RKO (cell line): Measurements from ENCODE around the gene NDUFC2.
A peak's percentile ranks its signal among the peaks of the same experiment; 100 is the strongest.
"Not testable (repeated sequence)": the region's sequence is repeated elsewhere in the genome, so short reads cannot be mapped to it uniquely, and the experiment has no call there.

Experiments
- DNase-seq: peaks from one replicate; pipeline ENCODE4 v3.0.0-alpha.2; 2016; ENCODE audit warnings: low spot score

Gene NDUFC2

GRCh38 chr11:78080084-78080817 is 589 bp upstream of the NDUFC2 start:
- no peak for DNase-seq

GRCh38 chr11:78078218-78079167 is 1.2 kb downstream of the NDUFC2 start:
- DNase-seq, result peak; percentile 47

- not testable (repeated sequence) for DNase-seq
Measured at GRCh38 chr11:78077592-78077991, 2.1 kb downstream of the NDUFC2 start.

- DNase-seq, result no peak
Measured at GRCh38 chr11:78076733-78077403, 2.8 kb downstream of the NDUFC2 start.

- no peak for DNase-seq
Measured at GRCh38 chr11:78074756-78075155, 4.9 kb downstream of the NDUFC2 start.

- DNase-seq, result no peak
Measured at GRCh38 chr11:78072455-78072854, 7.2 kb downstream of the NDUFC2 start.

- DNase-seq, result no peak
Measured at GRCh38 chr11:78071717-78072116, 7.9 kb downstream of the NDUFC2 start.

GRCh38 chr11:78070621-78071020 is 9.0 kb downstream of the NDUFC2 start:
- no peak for DNase-seq

GRCh38 chr11:78069465-78069864 is 10.2 kb downstream of the NDUFC2 start:
- DNase-seq, result no peak

GRCh38 chr11:78067704-78068103 is 12.0 kb downstream of the NDUFC2 start:
- DNase-seq, result no peak

- DNase-seq, result no peak
Measured at GRCh38 chr11:78066471-78066870, 13.2 kb downstream of the NDUFC2 start.

GRCh38 chr11:78065203-78065602 is 14.5 kb downstream of the NDUFC2 start:
- DNase-seq, result no peak

- no peak for DNase-seq
Measured at GRCh38 chr11:78063440-78064181, 16.1 kb downstream of the NDUFC2 start, which contains the start of gene THRSP. THRSP (plus strand) TSS chr11:78063861; CDS start chr11:78063882, 21 bp downstream.

- no peak for DNase-seq
Measured at GRCh38 chr11:78062671-78063070, 17.0 kb downstream of the NDUFC2 start.

- no peak for DNase-seq
Measured at GRCh38 chr11:78061921-78062311, 17.7 kb downstream of the NDUFC2 start.

- no peak for DNase-seq
Measured at GRCh38 chr11:78061088-78061920, 18.4 kb downstream of the NDUFC2 start.

GRCh38 chr11:78060533-78060932 is 19.1 kb downstream of the NDUFC2 start:
- no peak for DNase-seq

GRCh38 chr11:78059749-78060328 is 19.8 kb downstream of the NDUFC2 start:
- not testable (repeated sequence) for DNase-seq

- no peak for DNase-seq
Measured at GRCh38 chr11:78057462-78058055, 22.1 kb downstream of the NDUFC2 start.

GRCh38 chr11:78056093-78056492 is 23.6 kb downstream of the NDUFC2 start:
- DNase-seq, result no peak
